Karpas-422 (cell line): ENCODE results near the gene GAS7. TPM values are rescaled to one million over a fixed set of nuclear protein-coding genes. Genes with fewer than 3 reads are reported as not detected.

Experiments used
- DNase-seq: peaks from one replicate; pipeline ENCODE4 v3.0.0-alpha.2; 2015
- H2AFZ ChIP-seq: fragments of 200-600 bp; sonication (generic); 2 replicates; pipeline ENCODE4 v1.6.1; 2014; ENCODE audit warnings: antibody characterized with exemption, low read length, mixed read lengths
- H3K27ac ChIP-seq: fragments of 200-600 bp; sonication (generic); 2 replicates; pipeline ENCODE4 v1.5.1; 2014; ENCODE audit warnings: mild to moderate bottlenecking, low read length, moderate library complexity
- H3K27me3 ChIP-seq: fragments of 200-600 bp; sonication (generic); 2 replicates; pipeline ENCODE4 v1.6.1; 2014; ENCODE audit warnings: low read length, mixed read lengths
- H3K36me3 ChIP-seq: fragments of 200-600 bp; sonication (generic); 2 replicates; pipeline ENCODE4 v1.6.1; 2014; ENCODE audit warnings: low read length, mixed read lengths; ENCODE audit not compliant: insufficient read depth
- H3K4me1 ChIP-seq: fragments of 200-600 bp; sonication (generic); 2 replicates; pipeline ENCODE4 v1.6.1; 2014; ENCODE audit warnings: mild to moderate bottlenecking, low read length, mixed read lengths
- H3K4me2 ChIP-seq: fragments of 200-600 bp; sonication (generic); 2 replicates; pipeline ENCODE4 v1.6.1; 2014; ENCODE audit warnings: low read length, low read depth, mild to moderate bottlenecking; ENCODE audit not compliant: poor library complexity, severe bottlenecking
- H3K4me3 ChIP-seq: fragments of 200-600 bp; sonication (generic); 2 replicates; pipeline ENCODE4 v1.5.1; 2014; ENCODE audit warnings: mild to moderate bottlenecking, antibody characterized with exemption, low read length, mixed read lengths
- H3K79me2 ChIP-seq: fragments of 200-600 bp; sonication (generic); 2 replicates; pipeline ENCODE4 v1.6.1; 2014; ENCODE audit warnings: mild to moderate bottlenecking, low read length, mixed read lengths
- H3K9ac ChIP-seq: fragments of 200-600 bp; sonication (generic); 2 replicates; pipeline ENCODE4 v1.6.0; 2014; ENCODE audit warnings: low read length
- H3K9me2 ChIP-seq: fragments of 200-600 bp; sonication (generic), shearing (Covaris generic); replicated peaks from 2 replicates; pipeline ENCODE4 v1.6.0; 2014; ENCODE audit warnings: mild to moderate bottlenecking, low read length, moderate library complexity; ENCODE audit not compliant: insufficient read depth
- H3K9me3 ChIP-seq: fragments of 300-700, 200-600 bp; sonication (generic); 2 replicates; pipeline ENCODE4 v1.6.1; 2014; ENCODE audit warnings: low read length, mixed read lengths
- H4K20me1 ChIP-seq: fragments of 200-600 bp; sonication (generic); 2 replicates; pipeline ENCODE4 v1.6.1; 2014; ENCODE audit warnings: mild to moderate bottlenecking, antibody characterized with exemption, low read length, low read depth; ENCODE audit not compliant: insufficient read depth
- total RNA-seq: library from RNA; depleted of rRNA; stranded (reverse); fragments of >200 nt; shearing (Covaris generic); gene quantifications from 2 replicates; pipeline ENCODE4 v1.2.3, GENCODE V29; 2014; ENCODE audit warnings: low replicate concordance

GAS7 gene
- total RNA-seq, 1 experiment from 2014 or later = 79.9 TPM

GRCh38 chr17:9968008-9968407, 230.4 kb downstream of the GAS7 start:
- H2AFZ ChIP-seq = no peak overlapping the region
- DNase-seq = no peak
- H3K27ac ChIP-seq = no peak overlapping the region

DNA sequence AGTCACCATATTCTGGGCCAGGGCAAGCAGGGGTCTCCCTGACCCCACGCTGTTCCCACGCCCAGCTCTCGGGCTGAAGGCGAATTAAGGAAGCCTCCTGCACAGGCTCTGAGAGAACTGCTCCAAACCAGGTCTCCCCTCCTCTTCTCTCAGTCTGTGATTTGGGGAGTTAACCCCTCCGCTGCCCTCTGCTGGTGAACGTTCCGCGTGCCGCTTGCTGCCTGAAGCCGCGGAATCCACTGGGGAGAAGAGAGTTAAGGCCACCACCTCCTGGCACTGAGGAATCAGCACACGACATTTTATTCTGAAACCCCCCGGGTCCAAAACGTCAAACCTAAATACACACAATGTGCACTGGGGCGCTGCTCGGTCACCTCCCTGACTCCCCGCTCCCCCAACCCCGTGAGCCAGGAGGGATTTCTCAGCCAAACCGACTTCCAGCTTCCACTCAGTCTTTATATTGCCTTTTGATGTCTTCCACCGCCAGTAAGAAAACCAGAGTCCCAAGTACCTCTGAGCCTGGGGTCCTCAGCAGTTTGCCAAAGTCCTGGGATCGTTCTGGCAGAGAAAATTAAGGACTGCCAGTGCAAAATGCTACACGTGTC, 238.9 kb downstream of the GAS7 start:
- Histone ChIP-seq H3K4me3 (no peak overlapping the region), H3K9ac (no peak overlapping the region), H3K4me1 (peaks cover 82% of the 10 kb centered on the region), H3K9me3 (no peaks in the 10 kb centered on the region), H3K36me3 (peaks cover 13% of the 10 kb centered on the region), H3K27ac (no peak overlapping the region), H4K20me1 (peaks cover 33% of the 10 kb centered on the region; the same call in 1 of the 2 replicates), H3K4me2 (no peak overlapping the region), H2AFZ (no peak overlapping the region), H3K79me2 (peaks cover 72% of the 10 kb centered on the region), H3K9me2 (no peaks in the 10 kb centered on the region), H3K27me3 (no peaks in the 10 kb centered on the region)
- DNase-seq = peak; percentile 72

More at GRCh38 chr17:9968008-9968407, 230.4 kb downstream of the GAS7 start:
- Histone ChIP-seq H3K27me3 (no peaks in the 10 kb centered on the region), H3K36me3 (peaks cover 37% of the 10 kb centered on the region; the same call in 1 of the 2 replicates), H3K79me2 (peaks cover 90% of the 10 kb centered on the region), H3K4me3 (no peak overlapping the region), H3K4me1 (peaks cover 37% of the 10 kb centered on the region), H3K9ac (no peak overlapping the region), H3K9me3 (no peaks in the 10 kb centered on the region), H4K20me1 (peaks cover 4% of the 10 kb centered on the region), H3K9me2 (no peaks in the 10 kb centered on the region), H3K4me2 (no peak overlapping the region)

DNA sequence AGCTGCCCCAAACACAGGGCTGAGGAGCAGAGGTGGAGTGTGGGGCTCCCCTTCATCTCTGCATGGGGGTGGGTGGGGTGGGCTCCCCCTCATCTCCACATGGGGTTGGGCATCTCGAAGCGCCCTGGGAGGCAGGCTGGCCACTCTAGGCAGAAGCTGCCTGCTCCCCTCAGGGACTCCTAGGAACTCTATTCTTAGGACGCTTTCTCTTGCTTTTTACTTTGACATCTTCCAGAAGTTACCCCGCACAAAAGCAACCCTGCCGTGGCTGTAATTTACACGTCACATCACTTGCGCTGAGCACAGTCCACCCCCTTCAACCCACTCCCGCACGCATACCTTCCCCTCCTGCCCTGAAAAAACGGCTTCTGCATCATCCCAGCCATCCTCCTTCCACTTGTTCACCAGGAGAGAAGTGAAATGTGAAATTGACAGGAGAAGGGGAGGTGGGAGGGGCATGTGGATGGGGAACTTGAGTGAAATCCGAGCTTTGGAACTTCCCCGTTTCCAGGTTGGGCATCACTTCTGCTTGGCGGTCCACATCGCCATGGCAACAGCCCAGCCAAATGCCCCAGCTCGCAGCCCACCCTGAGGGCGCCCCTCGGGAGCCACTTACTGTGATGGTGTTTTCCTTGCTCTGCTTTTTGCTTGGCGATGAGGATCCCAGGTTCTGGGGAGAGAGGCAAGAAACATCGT, 239.7 kb downstream of the GAS7 start:
- Histone ChIP-seq H3K36me3 (peaks cover 13% of the 10 kb centered on the region), H3K4me2 (no peak overlapping the region), H3K4me1 (peaks cover 82% of the 10 kb centered on the region), H3K4me3 (no peak overlapping the region), H3K79me2 (peaks cover 72% of the 10 kb centered on the region), H3K9me3 (no peaks in the 10 kb centered on the region), H2AFZ (no peak overlapping the region), H3K27me3 (no peaks in the 10 kb centered on the region), H3K9ac (no peak overlapping the region), H3K27ac (no peak overlapping the region), H3K9me2 (no peaks in the 10 kb centered on the region), H4K20me1 (peaks cover 34% of the 10 kb centered on the region; the same call in 1 of the 2 replicates)
- DNase-seq = no peak

- DNase-seq = no peak
- Histone ChIP-seq H3K9ac (no peak overlapping the region), H3K9me3 (no peaks in the 10 kb centered on the region), H3K79me2 (peaks cover 66% of the 10 kb centered on the region), H3K36me3 (peaks cover 13% of the 10 kb centered on the region), H3K9me2 (no peaks in the 10 kb centered on the region), H3K27me3 (no peaks in the 10 kb centered on the region), H3K4me1 (peaks cover 84% of the 10 kb centered on the region), H3K27ac (no peak overlapping the region), H2AFZ (no peak overlapping the region), H4K20me1 (peaks cover 42% of the 10 kb centered on the region; the same call in 1 of the 2 replicates), H3K4me3 (no peak overlapping the region), H3K4me2 (no peak overlapping the region)
These were observed 241.2 kb downstream of the GAS7 start for GRCh38 chr17:9957244-9957643.

GRCh38 chr17:9956474-9957131, 241.8 kb downstream of the GAS7 start:
- H3K36me3 ChIP-seq = peaks cover 18% of the 10 kb centered on the region
- H3K27me3 ChIP-seq = no peaks in the 10 kb centered on the region
- no peak overlapping the region for H2AFZ ChIP-seq
- no peak for DNase-seq
- H3K27ac ChIP-seq = no peak overlapping the region
- H4K20me1 ChIP-seq = peaks cover 43% of the 10 kb centered on the region; the same call in 1 of the 2 replicates
- no peak overlapping the region for H3K4me2 ChIP-seq
- H3K4me3 ChIP-seq = no peak overlapping the region
- peaks cover 66% of the 10 kb centered on the region for H3K79me2 ChIP-seq
- no peak overlapping the region for H3K9ac ChIP-seq
- no peaks in the 10 kb centered on the region for H3K9me3 ChIP-seq
- H3K9me2 ChIP-seq = no peaks in the 10 kb centered on the region
- peaks cover 85% of the 10 kb centered on the region for H3K4me1 ChIP-seq

GRCh38 chr17:9953492-9953891, 244.9 kb downstream of the GAS7 start:
- H3K79me2 ChIP-seq = peaks cover 48% of the 10 kb centered on the region
- peaks cover 12% of the 10 kb centered on the region for H3K36me3 ChIP-seq
- H2AFZ ChIP-seq = no peak overlapping the region
- no peaks in the 10 kb centered on the region for H3K27me3 ChIP-seq
- no peaks in the 10 kb centered on the region for H3K9me2 ChIP-seq
- H3K9ac ChIP-seq = no peak overlapping the region
- peaks cover 63% of the 10 kb centered on the region for H3K4me1 ChIP-seq
- peak overlapping the region; percentile 67 for H3K27ac ChIP-seq
- H3K4me2 ChIP-seq = peak overlapping the region; percentile 20
- H3K4me3 ChIP-seq = no peak overlapping the region
- no peak for DNase-seq
- peaks cover 40% of the 10 kb centered on the region; the same call in 1 of the 2 replicates for H4K20me1 ChIP-seq
- no peaks in the 10 kb centered on the region for H3K9me3 ChIP-seq

DNA sequence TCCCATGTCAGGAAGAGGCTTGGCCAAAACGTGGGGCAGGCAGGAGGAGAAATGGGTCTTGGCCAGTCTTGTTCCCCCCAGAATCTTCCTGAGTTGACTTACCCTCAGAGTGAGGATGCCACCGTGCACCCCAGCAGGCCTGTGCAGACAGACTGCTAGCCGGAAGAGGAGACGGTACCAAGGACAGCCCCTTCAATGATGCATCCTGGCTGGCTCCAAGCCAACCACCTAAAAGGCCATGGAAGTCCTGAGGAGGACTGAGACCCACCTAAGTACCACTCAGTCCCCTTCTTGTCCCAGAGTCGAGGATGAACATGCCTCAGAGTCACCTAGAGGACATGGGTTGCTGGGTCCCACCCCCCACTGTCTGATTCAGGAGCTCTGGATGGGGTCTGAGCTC, 246.6 kb downstream of the GAS7 start:
- Histone ChIP-seq H3K4me1 (peaks cover 51% of the 10 kb centered on the region), H3K27ac (peak overlapping the region; percentile 74), H3K9me2 (no peaks in the 10 kb centered on the region), H3K4me3 (no peak overlapping the region), H2AFZ (no peak overlapping the region), H4K20me1 (peaks cover 38% of the 10 kb centered on the region; the same call in 1 of the 2 replicates), H3K36me3 (peaks cover 4% of the 10 kb centered on the region), H3K4me2 (no peak overlapping the region), H3K79me2 (peaks cover 39% of the 10 kb centered on the region), H3K9me3 (no peaks in the 10 kb centered on the region), H3K9ac (no peak overlapping the region), H3K27me3 (no peaks in the 10 kb centered on the region)
- no peak for DNase-seq

- Histone ChIP-seq H3K36me3 (peaks cover 22% of the 10 kb centered on the region), H3K9me2 (no peaks in the 10 kb centered on the region), H3K27me3 (no peaks in the 10 kb centered on the region), H3K9ac (no peak overlapping the region), H3K79me2 (peaks cover 24% of the 10 kb centered on the region), H3K4me2 (no peak overlapping the region), H3K4me1 (peaks cover 23% of the 10 kb centered on the region), H4K20me1 (peaks cover 14% of the 10 kb centered on the region; the same call in 1 of the 2 replicates), H3K9me3 (no peaks in the 10 kb centered on the region), H3K4me3 (no peak overlapping the region), H2AFZ (no peak overlapping the region), H3K27ac (no peak overlapping the region)
- DNase-seq = no peak
These were observed 249.5 kb downstream of the GAS7 start for GRCh38 chr17:9948928-9949327.
